ENCODE measurements around the gene ZC3HAV1. TPM values are rescaled to one million over a fixed set of nuclear protein-coding genes. Genes with fewer than 3 reads are reported as not detected.

The ZC3HAV1 gene
- total and polyA plus RNA-seq, 2 of the 4 experiments (the other 2 are of a cell fraction), result 9.9 to 22.4 TPM

DNA sequence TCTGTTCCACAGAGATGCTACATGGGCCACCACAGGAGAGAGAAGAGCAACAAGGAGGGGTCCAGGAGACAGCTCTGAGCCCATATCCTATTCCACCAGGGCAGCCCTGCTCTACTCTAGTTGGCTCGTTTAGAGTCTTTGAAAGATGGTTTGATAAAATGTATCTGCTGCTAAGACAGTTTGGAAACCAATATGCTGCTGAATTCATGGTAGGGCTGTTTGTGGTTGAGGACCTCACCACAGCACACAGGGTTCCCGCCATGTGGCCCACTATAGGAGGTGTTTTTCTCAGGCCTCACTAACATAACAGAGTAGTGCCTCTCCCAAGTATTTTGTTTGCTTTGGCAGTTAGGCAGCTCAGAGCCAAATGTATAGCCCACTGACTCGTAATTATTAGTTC is 37.8 kb downstream of the ZC3HAV1 start:
- Histone ChIP-seq H3K56ac (ENCODE audit: extremely low read depth, insufficient read depth, low read length) (no peak overlapping the region), H3K4me3 (ENCODE audit: insufficient read depth, low read depth, low read length) (no peak overlapping the region), H3K79me1 (ENCODE audit: low read depth in 1 of 2, low read length in 2 of 2) (peaks cover 0 to 3% of the 10 kb centered on the region in 2 experiments; a peak in 1 of 4 replicates), H3K9me1 (ENCODE audit: insufficient read depth, low read length) (no peaks in the 10 kb centered on the region), H4K5ac (ENCODE audit: low read depth, low read length) (no peak overlapping the region), H3K18ac (ENCODE audit: low read depth, low read length) (no peak overlapping the region), H3K27ac (ENCODE audit: insufficient read depth, low read length) (no peak overlapping the region), H3K27me3 (ENCODE audit: control insufficient read depth, insufficient read depth, low read length) (no peaks in the 10 kb centered on the region), H2AK5ac (ENCODE audit: low read depth, low read length) (no peak overlapping the region), H3K14ac (replicated peaks; ENCODE audit: low read depth, low read length) (no peak overlapping the region), H3K9me3 (ENCODE audit: control insufficient read depth, insufficient read depth, low read length) (peaks cover 2% of the 10 kb centered on the region; the same call in 1 of the 2 replicates), H3K4ac (ENCODE audit: low read depth, low read length) (no peak overlapping the region), H4K91ac (ENCODE audit: insufficient read depth, low read depth, low read length) (no peak overlapping the region), H2AFZ (replicated peaks; ENCODE audit: low read length, poor library complexity) (no peak overlapping the region), H2BK20ac (ENCODE audit: low read depth, low read length) (no peak overlapping the region), H3K4me2 (ENCODE audit: low read depth, low read length) (no peak overlapping the region), H2BK15ac (ENCODE audit: low read depth, low read length) (no peak overlapping the region), H3K4me1 (ENCODE audit: control insufficient read depth, insufficient read depth, low read length) (no peaks in the 10 kb centered on the region), H3K36me3 (ENCODE audit: control insufficient read depth, insufficient read depth, low read length) (peaks cover 26% of the 10 kb centered on the region), H2BK120ac (ENCODE audit: low read depth, low read length) (no peak overlapping the region), H4K20me1 (ENCODE audit: insufficient read depth, low read length) (no peaks in the 10 kb centered on the region), H2BK5ac (ENCODE audit: low read depth, low read length, poor library complexity, severe bottlenecking) (no peak overlapping the region), H4K8ac (ENCODE audit: low read depth in 2 of 2, low read length in 2 of 2) (no peak overlapping the region), H2AK9ac (replicated peaks; ENCODE audit: low read depth, low read length, poor library complexity) (no peak overlapping the region), H3K9ac (ENCODE audit: low read depth, low read length) (no peak overlapping the region), H3K23ac (ENCODE audit: low read depth, low read length) (no peak overlapping the region)
- TF ChIP-seq RFX5 (IDR thresholded peaks at IDR 0.05; ENCODE audit: low read depth, low read length) (no peak), RCOR1 (IDR thresholded peaks at IDR 0.05; ENCODE audit: insufficient replicate concordance, low read length) (no peak), POLR2A (IDR thresholded peaks at IDR 0.05; ENCODE audit: low read depth, low read length) (no peak), CTCF (conservative IDR thresholded peaks at IDR 0.05; ENCODE audit: low read depth, low read length) (no peak), FOS (IDR thresholded peaks at IDR 0.05; ENCODE audit: low read depth, low read length) (no peak), RAD21 (IDR thresholded peaks at IDR 0.05; ENCODE audit: low read length) (no peak), NFE2L2 (IDR thresholded peaks at IDR 0.05; ENCODE audit: low read depth, low read length) (no peak), USF2 (IDR thresholded peaks at IDR 0.05; ENCODE audit: low read depth, low read length) (no peak), SMC3 (IDR thresholded peaks at IDR 0.05; ENCODE audit: low read depth, low read length) (no peak), MXI1 (IDR thresholded peaks at IDR 0.05; ENCODE audit: borderline replicate concordance, low read depth, low read length) (no peak), ELK1 (IDR thresholded peaks at IDR 0.05; ENCODE audit: borderline replicate concordance, low read depth, low read length) (no peak), CHD1 (IDR thresholded peaks at IDR 0.05; ENCODE audit: low read depth, low read length) (no peak), MAFK (IDR thresholded peaks at IDR 0.05; ENCODE audit: low read depth, low read length) (no peak)
- ATAC-seq (ENCODE audit: low read depth) (no peak), DNase-seq (no peak)
- no TSS peak for BruUV-seq (replicated peaks)
- CTCF ChIA-PET, result no interaction called here
- dilution Hi-C loops (cut with HindIII; ENCODE audit: low sequenced_read_pairs, unreplicated experiment), result no loop called here
- intact Hi-C loops (cut with micrococcal nuclease), result no loop called here
- 100% methylated on average over 1 of the region's 3 CpGs; no CpG with 5 or more reads in 1 of the 2 experiments for WGBS, 2 experiments (ENCODE audit: extremely low coverage in 2 of 2, insufficient read length in 1 of 2)
- in situ Hi-C loops (cut with MboI; ENCODE audit: low sequenced_read_pairs), result loop anchor here (10.0 kb wide), 1 partner anchor 187 kb away; no protein-coding TSS in a partner anchor
- POLR2A ChIA-PET (ENCODE audit: unreplicated experiment), result no interaction called here
